ENCODE measurements around the gene ODC1.

GRCh38 chr2:10447895-10448575 lies at the start of gene ODC1:
- TF ChIP-seq CTCF (IDR thresholded peaks at IDR 0.05; ENCODE audit: borderline replicate concordance, extremely low read depth, low read length, poor library complexity, severe bottlenecking): no peak
- TF ChIP-seq EZH2 (IDR thresholded peaks at IDR 0.05; ENCODE audit: borderline replicate concordance, low read depth, low read length, severe bottlenecking): no peak
